ENCODE data around the gene CEP97. TPM values are rescaled to one million over a fixed set of nuclear protein-coding genes. Genes with fewer than 3 reads are reported as not detected.

The CEP97 gene, protein sequence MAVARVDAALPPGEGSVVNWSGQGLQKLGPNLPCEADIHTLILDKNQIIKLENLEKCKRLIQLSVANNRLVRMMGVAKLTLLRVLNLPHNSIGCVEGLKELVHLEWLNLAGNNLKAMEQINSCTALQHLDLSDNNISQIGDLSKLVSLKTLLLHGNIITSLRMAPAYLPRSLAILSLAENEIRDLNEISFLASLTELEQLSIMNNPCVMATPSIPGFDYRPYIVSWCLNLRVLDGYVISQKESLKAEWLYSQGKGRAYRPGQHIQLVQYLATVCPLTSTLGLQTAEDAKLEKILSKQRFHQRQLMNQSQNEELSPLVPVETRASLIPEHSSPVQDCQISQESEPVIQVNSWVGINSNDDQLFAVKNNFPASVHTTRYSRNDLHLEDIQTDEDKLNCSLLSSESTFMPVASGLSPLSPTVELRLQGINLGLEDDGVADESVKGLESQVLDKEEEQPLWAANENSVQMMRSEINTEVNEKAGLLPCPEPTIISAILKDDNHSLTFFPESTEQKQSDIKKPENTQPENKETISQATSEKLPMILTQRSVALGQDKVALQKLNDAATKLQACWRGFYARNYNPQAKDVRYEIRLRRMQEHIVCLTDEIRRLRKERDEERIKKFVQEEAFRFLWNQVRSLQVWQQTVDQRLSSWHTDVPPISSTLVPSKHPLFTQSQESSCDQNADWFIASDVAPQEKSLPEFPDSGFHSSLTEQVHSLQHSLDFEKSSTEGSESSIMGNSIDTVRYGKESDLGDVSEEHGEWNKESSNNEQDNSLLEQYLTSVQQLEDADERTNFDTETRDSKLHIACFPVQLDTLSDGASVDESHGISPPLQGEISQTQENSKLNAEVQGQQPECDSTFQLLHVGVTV
- total RNA-seq: 11.2 and 13.3 TPM in 2 replicates

DNA sequence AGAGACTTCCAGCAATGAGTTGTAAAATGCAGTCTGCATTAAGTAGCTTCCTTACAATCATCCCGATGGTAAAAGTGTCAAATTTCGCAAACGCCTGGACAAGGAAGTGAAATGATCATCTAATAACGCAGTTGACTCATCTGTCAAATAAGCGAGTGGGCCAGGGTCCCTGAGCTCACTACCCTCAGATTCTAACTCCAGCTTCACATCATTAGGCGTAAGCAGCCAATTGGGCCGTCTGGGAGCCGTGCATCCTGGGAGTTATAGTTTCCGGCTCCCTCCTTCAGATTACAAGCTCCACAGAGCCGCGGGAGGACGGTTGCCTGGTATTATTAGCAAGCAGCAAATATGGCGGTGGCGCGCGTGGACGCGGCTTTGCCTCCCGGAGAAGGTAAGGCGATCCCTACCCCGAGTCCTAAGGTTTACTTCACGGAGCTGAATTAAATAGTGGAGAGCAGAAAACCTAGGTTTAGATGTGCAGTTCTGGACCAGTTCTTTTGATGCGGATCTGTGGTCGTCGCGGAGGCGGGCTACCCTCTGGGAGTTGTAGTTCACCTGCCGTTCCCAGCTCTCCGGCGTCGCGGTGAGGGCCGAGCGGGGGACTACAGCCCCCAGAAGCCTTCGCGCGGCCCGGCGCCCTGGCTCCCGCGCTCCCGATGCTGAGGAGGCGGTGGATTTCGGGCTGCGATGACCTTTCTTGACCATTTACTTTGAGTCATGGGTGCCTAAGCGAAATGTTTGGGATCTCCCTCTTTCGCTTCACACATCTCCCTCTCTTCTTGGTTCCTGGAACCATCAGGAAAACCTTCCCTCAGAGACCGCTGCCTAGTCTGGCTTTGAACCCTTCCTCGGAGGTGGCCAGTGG, at the start of gene CEP97:
Gene CEP97, plus strand, starts transcription at position 286 of the 865 bp plus-strand sequence. Its CDS starts 63 bp downstream, at position 349.

DNA sequence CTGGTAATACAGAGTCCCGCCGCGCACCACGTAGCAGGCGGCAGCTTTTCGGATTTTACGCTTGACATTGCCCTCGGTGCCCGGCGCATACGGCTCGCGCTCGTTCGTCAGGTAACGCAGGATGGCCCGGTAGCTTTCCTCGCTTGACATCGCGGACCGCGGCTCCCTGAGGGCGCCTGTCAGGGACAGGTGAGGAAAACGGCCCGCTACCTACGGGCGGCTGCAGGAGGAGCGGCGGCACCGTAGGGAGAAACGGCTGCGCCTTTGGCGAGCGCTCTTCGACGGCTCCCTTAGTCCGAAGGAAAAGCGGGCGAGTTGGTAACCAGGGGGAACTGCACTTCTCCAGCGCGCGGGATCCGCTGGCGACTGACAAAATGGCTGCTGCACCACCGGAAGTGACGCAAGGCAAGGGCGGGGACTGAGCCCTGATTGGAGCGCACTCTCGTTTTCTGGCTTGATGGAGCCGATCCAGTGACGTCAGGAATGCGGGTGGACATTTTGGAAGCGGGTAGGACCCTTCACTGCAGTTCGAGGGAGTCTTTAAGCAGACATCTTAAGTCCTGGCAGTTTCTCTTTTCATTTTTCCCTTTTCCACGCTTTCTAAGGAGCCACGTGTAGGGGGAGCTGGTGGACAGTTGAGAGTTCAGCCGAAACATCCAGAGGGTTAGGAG, 47.5 kb upstream of the CEP97 start, which contains the start of gene ZBTB11:
Gene ZBTB11, minus strand, starts transcription at position 368 of the 671 bp plus-strand sequence. Its CDS starts 218 bp downstream, at position 150.

GRCh38 chr3:101779047-101779821, 54.8 kb downstream of the CEP97 start, which contains the start of gene NXPE3:
TSS of gene NXPE3 (plus strand) at chr3:101779211. CDS start at chr3:101785597, 6,386 bp downstream.

Other genes starting within 250 kb of the CEP97 start
- 20.1 and 32.6 TPM in 2 replicates for gene SENP7, start 211.4 kb upstream of the CEP97 start, total RNA-seq
- 17.3 and 19.6 TPM in 2 replicates for gene TRMT10C, start 162.7 kb upstream of the CEP97 start, total RNA-seq
- 54.2 and 68.2 TPM in 2 replicates for gene PCNP, start 150.4 kb upstream of the CEP97 start, total RNA-seq
- 24.1 and 24.7 TPM in 2 replicates for gene ZBTB11, start 47.5 kb upstream of the CEP97 start, total RNA-seq
- gene RPL24, start 37.9 kb upstream of the CEP97 start, total RNA-seq: 1,310 and 2,117 TPM in 2 replicates
- 12.2 and 18.3 TPM in 2 replicates for gene NXPE3, start 54.6 kb downstream of the CEP97 start, total RNA-seq
- 26.9 and 119 TPM in 2 replicates for gene NFKBIZ, start 124.9 kb downstream of the CEP97 start, total RNA-seq

Data from placental epithelial cell (primary cell).